Memory B cell (primary cell): ENCODE results near the gene IPO11.
A peak's percentile ranks its signal among the peaks of the same experiment; 100 is the strongest.
"Not testable (repeated sequence)": the region's sequence is repeated elsewhere in the genome, so short reads cannot be mapped to it uniquely, and the experiment has no call there.

ENCODE experiments used
- ATAC-seq: fragments of 150-1000 bp; cut with Tn5 transposase; 2 replicates; pipeline ENCODE4 v1.10.0; 2021; ENCODE audit warnings: low read depth, mild to moderate bottlenecking, moderate library complexity
- DNase-seq, 2 donors: peaks; one replicate each; pipeline ENCODE4 v3.0.0; 2022; ENCODE audit warnings: low spot score in 2 of 2
- H3K27ac Mint-ChIP-seq: one replicate; pipeline ENCODE4 v1.8.0; 2022; ENCODE audit warnings: mild to moderate bottlenecking, moderate library complexity, mixed read lengths
- H3K27me3 Mint-ChIP-seq: one replicate; pipeline ENCODE4 v1.8.0; 2022; ENCODE audit warnings: mixed read lengths
- H3K36me3 Mint-ChIP-seq: one replicate; pipeline ENCODE4 v1.8.0; 2022; ENCODE audit warnings: mild to moderate bottlenecking, mixed read lengths
- H3K4me1 Mint-ChIP-seq: one replicate; pipeline ENCODE4 v1.8.0; 2022; ENCODE audit warnings: mixed read lengths
- H3K4me3 Mint-ChIP-seq: one replicate; pipeline ENCODE4 v1.8.0; 2022; ENCODE audit warnings: mild to moderate bottlenecking, moderate library complexity, mixed read lengths
- H3K9me3 Mint-ChIP-seq: one replicate; pipeline ENCODE4 v1.8.0; 2022; ENCODE audit warnings: mixed read lengths

IPO11 gene

GRCh38 chr5:62513085-62513484, 100.5 kb downstream of the IPO11 start:
- peaks cover 18% of the 10 kb centered on the region for H3K36me3 Mint-ChIP-seq
- ATAC-seq, H3K4me1 Mint-ChIP-seq, DNase-seq, H3K27me3 Mint-ChIP-seq, H3K9me3 Mint-ChIP-seq, H3K4me3 Mint-ChIP-seq, H3K27ac Mint-ChIP-seq: not testable (repeated sequence)

GRCh38 chr5:62514510-62515119, 102.1 kb downstream of the IPO11 start:
- Mint-ChIP-seq H3K4me3 (no peak overlapping the region), H3K4me1 (peaks cover 4% of the 10 kb centered on the region), H3K9me3 (no peaks in the 10 kb centered on the region), H3K27me3 (no peaks in the 10 kb centered on the region), H3K36me3 (peaks cover 15% of the 10 kb centered on the region), H3K27ac (no peak overlapping the region)
- DNase-seq (no peak), ATAC-seq (no peak)

DNA sequence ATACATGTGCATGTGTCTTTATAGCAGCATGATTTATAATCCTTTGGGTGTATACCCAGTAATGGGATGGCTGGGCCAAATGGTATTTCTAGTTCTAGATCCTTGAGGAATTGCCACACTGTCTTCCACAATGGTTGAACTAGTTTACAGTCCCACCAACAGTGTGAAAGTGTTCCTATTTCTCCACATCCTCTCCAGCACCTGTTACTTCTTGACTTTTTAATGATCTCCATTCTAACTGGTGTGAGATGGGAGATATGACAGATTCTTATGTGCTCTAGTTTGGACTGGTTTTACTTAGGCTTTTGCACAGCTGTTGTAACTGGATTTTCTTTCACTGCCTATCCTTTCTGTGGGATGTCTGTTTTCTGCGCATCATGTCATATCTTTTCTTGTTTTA, 108.2 kb downstream of the IPO11 start:
- peak overlapping the region; percentile 67 for H3K27ac Mint-ChIP-seq
- not testable (repeated sequence) for H3K4me1 Mint-ChIP-seq, H3K9me3 Mint-ChIP-seq, H3K4me3 Mint-ChIP-seq, DNase-seq, H3K27me3 Mint-ChIP-seq, ATAC-seq
- H3K36me3 Mint-ChIP-seq = peaks cover 36% of the 10 kb centered on the region

DNA sequence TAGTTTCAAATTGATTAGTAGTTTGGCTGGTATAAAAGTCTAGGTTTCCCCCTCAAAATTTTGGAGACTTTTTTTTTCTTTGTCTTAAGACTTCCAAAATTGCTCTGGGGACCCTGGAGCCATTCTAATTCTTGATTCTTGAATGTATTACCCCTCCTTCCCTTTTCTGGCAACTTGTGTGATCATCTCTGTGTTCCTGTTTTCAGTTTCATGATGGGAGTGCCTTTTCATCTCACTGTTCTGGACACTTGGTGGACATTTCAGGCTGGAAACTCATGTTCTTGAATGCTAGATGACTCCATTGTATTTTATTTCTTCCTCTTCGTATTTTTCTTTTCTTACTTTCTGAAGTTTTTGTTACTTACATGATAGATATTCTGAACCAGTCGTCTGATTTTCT, 108.8 kb downstream of the IPO11 start:
- no peaks in the 10 kb centered on the region for H3K9me3 Mint-ChIP-seq
- H3K36me3 Mint-ChIP-seq = peaks cover 34% of the 10 kb centered on the region
- peak overlapping the region; percentile 67 for H3K27ac Mint-ChIP-seq
- peaks cover 8% of the 10 kb centered on the region for H3K4me1 Mint-ChIP-seq
- peak; percentile 32 for ATAC-seq
- no peaks in the 10 kb centered on the region for H3K27me3 Mint-ChIP-seq
- no peak overlapping the region for H3K4me3 Mint-ChIP-seq
- no peak for DNase-seq

DNA sequence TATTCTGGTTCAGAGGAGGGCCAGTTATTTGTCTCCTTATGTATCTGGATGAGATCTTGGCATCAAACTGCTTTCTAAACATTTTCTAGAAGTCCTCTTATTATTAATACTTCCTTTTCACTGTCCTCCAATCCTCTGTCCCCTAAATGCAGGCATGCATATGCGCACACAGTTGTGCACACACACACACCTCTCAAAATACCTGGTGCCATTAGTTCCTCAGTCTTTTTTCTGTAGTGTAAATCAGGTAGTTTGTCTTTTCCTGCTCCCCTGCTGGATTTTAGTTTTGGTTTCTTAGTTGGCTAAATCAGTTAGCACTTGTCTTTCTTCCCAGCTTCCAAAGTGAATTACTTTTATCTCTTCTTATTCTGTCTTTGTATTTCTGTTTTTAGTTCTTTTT, 110.2 kb downstream of the IPO11 start:
- peaks cover 35% of the 10 kb centered on the region for H3K36me3 Mint-ChIP-seq
- DNase-seq (no peak), ATAC-seq (no peak)
- H3K4me1 Mint-ChIP-seq = peaks cover 8% of the 10 kb centered on the region
- no peaks in the 10 kb centered on the region for H3K9me3 Mint-ChIP-seq
- H3K4me3 Mint-ChIP-seq = no peak overlapping the region
- H3K27ac Mint-ChIP-seq = no peak overlapping the region
- no peaks in the 10 kb centered on the region for H3K27me3 Mint-ChIP-seq

GRCh38 chr5:62533597-62533996, 121.0 kb downstream of the IPO11 start:
- Mint-ChIP-seq H3K27me3 (no peaks in the 10 kb centered on the region), H3K27ac (no peak overlapping the region), H3K4me3 (no peak overlapping the region), H3K9me3 (no peaks in the 10 kb centered on the region), H3K4me1 (no peaks in the 10 kb centered on the region), H3K36me3 (peaks cover 19% of the 10 kb centered on the region)
- no peak for DNase-seq
- ATAC-seq = no peak

DNA sequence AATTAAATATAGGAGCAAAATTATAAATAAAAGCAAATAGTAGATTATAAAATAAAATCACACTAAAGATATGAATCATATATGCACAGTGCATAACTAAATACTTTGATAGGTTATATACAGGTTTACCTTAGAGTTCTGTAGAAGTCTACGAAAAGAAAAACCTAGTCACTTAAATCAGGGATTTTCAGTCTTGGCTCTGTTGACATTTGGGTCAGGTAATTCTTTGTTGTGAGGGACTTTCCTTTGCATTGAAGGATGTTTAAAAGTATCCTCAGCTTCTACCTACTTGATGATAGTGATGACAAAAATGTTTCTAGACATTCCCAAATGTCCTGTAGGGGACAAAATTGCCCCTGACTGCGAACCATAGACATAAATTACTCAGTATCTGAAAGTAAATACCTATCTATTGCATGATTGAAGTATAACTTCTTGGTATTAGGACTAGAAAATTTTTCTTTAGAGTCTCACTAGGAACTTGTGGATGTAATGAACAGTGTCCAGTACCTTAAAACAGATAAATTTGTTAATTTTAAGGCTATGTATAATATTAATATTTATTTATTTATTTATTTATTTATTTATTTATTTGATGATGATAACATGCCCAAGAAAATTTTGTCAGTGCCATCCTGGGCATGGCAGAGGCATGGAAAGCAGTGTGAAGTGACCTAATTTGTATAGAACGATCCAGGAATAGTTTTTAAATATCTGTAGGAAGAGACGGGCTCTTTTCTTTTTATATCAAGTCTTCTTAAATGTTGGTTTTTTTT, 122.1 kb downstream of the IPO11 start:
- no peak overlapping the region for H3K27ac Mint-ChIP-seq
- H3K4me1 Mint-ChIP-seq = no peaks in the 10 kb centered on the region
- H3K4me3 Mint-ChIP-seq = no peak overlapping the region
- no peaks in the 10 kb centered on the region for H3K9me3 Mint-ChIP-seq
- ATAC-seq = no peak
- H3K27me3 Mint-ChIP-seq = no peaks in the 10 kb centered on the region
- DNase-seq = no peak
- peaks cover 23% of the 10 kb centered on the region for H3K36me3 Mint-ChIP-seq

GRCh38 chr5:62536232-62536631, 123.7 kb downstream of the IPO11 start:
- Mint-ChIP-seq H3K4me3 (no peak overlapping the region), H3K4me1 (no peaks in the 10 kb centered on the region), H3K36me3 (peaks cover 20% of the 10 kb centered on the region), H3K27ac (no peak overlapping the region), H3K9me3 (no peaks in the 10 kb centered on the region), H3K27me3 (no peaks in the 10 kb centered on the region)
- DNase-seq = no peak
- no peak for ATAC-seq

GRCh38 chr5:62536783-62537182, 124.2 kb downstream of the IPO11 start:
- H3K9me3 Mint-ChIP-seq = no peaks in the 10 kb centered on the region
- peaks cover 20% of the 10 kb centered on the region for H3K36me3 Mint-ChIP-seq
- no peaks in the 10 kb centered on the region for H3K27me3 Mint-ChIP-seq
- H3K4me3 Mint-ChIP-seq = no peak overlapping the region
- no peaks in the 10 kb centered on the region for H3K4me1 Mint-ChIP-seq
- DNase-seq (no peak), ATAC-seq (no peak)
- H3K27ac Mint-ChIP-seq = no peak overlapping the region

DNA sequence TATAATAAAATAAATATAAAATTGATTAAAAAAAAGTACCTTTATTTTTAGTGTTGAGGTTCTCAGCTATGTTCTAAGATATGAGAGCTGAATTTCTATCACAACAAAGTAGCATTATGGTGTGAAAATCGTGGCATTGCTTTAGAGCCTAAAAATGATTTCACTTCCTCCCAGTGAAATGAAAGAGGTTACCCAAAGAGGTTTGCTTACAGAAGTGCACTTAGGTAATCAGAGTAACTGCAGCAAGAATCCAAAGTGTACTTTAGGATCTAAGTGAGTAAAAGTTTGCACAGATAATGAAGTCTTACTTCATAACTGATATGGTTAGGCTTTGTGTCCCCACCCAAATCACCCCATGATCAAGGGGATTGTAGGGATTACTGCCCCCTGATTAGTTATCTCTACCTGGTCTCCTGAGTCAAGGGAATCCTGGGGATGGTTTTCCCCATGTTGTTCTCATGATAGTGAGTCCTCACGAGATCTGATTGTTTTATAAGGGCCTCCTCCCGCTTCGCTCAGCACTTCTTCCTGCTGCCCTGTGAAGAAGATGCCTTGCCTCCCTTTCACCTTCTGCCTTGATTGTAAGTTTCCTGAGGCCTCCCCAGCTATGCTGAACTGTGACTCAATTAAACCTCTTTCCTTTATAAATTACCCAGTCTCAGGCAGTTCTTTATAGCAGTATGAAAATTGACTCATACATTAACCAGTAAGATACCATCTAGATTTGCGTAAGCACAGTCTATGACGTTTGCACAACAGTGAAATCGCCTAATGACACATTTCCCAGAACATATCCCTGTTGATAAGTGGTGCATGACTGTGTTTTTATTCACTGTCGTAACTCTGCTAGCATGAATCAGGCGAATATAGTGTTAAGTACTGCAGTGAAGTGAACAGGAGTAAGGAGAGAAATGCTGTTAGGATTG, 125.7 kb downstream of the IPO11 start:
- Mint-ChIP-seq H3K4me1 (no peaks in the 10 kb centered on the region), H3K27ac (no peak overlapping the region), H3K4me3 (no peak overlapping the region), H3K27me3 (no peaks in the 10 kb centered on the region), H3K9me3 (no peaks in the 10 kb centered on the region), H3K36me3 (peaks cover 16% of the 10 kb centered on the region)
- no peak for DNase-seq
- no peak for ATAC-seq

DNA sequence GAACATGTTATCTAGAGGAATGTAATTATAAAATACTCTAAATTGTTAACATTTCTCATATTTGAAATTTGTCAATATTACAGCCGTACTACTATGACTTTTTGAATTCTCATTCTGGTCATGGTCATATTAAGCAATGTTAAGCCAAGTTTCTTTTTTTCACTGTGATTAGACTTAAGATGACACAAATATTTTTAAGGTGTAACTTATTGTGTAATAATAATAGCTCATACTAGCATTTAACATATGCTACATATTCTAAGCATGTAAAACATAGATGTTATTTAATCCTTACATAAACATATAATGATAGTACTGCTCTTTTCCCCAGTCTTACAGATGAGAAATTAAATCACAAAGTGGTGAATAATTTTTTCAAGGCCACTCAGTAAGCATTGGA, 130.2 kb downstream of the IPO11 start:
- ATAC-seq (no peak), DNase-seq (no peak)
- no peaks in the 10 kb centered on the region for H3K4me1 Mint-ChIP-seq
- H3K4me3 Mint-ChIP-seq = no peak overlapping the region
- peaks cover 8% of the 10 kb centered on the region for H3K9me3 Mint-ChIP-seq
- peaks cover 34% of the 10 kb centered on the region for H3K36me3 Mint-ChIP-seq
- no peaks in the 10 kb centered on the region for H3K27me3 Mint-ChIP-seq
- no peak overlapping the region for H3K27ac Mint-ChIP-seq

GRCh38 chr5:62547945-62548630, 135.5 kb downstream of the IPO11 start:
- peaks cover 8% of the 10 kb centered on the region for H3K9me3 Mint-ChIP-seq
- H3K4me1 Mint-ChIP-seq = no peaks in the 10 kb centered on the region
- no peaks in the 10 kb centered on the region for H3K27me3 Mint-ChIP-seq
- H3K4me3 Mint-ChIP-seq = no peak overlapping the region
- H3K36me3 Mint-ChIP-seq = peaks cover 25% of the 10 kb centered on the region
- ATAC-seq (peak; percentile 67), DNase-seq (peak in 1 of 2 donors; percentile 1)
- H3K27ac Mint-ChIP-seq = peak overlapping the region; percentile 6

GRCh38 chr5:62550103-62550502, 137.5 kb downstream of the IPO11 start:
- H3K27me3 Mint-ChIP-seq = no peaks in the 10 kb centered on the region
- ATAC-seq = no peak
- DNase-seq = no peak
- H3K27ac Mint-ChIP-seq = no peak overlapping the region
- no peaks in the 10 kb centered on the region for H3K4me1 Mint-ChIP-seq
- H3K4me3 Mint-ChIP-seq = no peak overlapping the region
- H3K36me3 Mint-ChIP-seq = peaks cover 19% of the 10 kb centered on the region
- H3K9me3 Mint-ChIP-seq = no peaks in the 10 kb centered on the region

- DNase-seq = no peak
- no peaks in the 10 kb centered on the region for H3K9me3 Mint-ChIP-seq
- H3K4me3 Mint-ChIP-seq = no peak overlapping the region
- no peaks in the 10 kb centered on the region for H3K27me3 Mint-ChIP-seq
- H3K36me3 Mint-ChIP-seq = peaks cover 34% of the 10 kb centered on the region
- no peak for ATAC-seq
- no peaks in the 10 kb centered on the region for H3K4me1 Mint-ChIP-seq
- H3K27ac Mint-ChIP-seq = no peak overlapping the region
Measured at GRCh38 chr5:62555930-62556329, 143.4 kb downstream of the IPO11 start.
